ENCODE results near the gene ARHGEF40.

Gene ARHGEF40

DNA sequence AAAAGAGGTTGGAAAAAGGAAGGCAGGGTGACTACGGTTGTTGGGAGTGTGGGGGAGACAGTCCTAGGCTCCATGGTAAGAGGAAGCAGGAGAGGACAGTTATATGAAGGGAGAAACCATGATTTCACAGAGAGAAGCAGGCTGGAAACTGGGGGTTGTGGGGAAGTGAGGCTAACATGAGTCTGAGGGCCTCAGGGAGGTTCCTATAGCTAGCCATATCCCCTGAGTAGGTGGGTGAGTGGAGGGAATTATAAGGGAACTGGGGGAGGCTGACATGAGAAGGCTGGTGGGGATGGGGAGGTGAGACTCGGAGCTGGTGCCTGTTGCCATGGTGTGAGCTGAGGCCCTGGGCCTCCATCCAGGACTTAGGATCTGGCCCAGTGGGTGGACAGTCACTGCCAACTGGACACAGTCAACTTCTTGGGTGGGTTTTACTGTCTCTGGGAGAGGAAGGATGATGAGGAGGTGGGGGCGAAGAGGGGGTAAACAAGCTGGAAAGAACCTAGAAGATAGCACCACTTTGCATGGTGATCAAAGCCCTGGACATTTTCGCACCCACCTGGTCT is 36.9 kb upstream of the ARHGEF40 start:
- H3K4me3 ChIP-seq (ENCODE audit: low read depth, low read length): no peak overlapping the region
- TF ChIP-seq, protein P1, sequence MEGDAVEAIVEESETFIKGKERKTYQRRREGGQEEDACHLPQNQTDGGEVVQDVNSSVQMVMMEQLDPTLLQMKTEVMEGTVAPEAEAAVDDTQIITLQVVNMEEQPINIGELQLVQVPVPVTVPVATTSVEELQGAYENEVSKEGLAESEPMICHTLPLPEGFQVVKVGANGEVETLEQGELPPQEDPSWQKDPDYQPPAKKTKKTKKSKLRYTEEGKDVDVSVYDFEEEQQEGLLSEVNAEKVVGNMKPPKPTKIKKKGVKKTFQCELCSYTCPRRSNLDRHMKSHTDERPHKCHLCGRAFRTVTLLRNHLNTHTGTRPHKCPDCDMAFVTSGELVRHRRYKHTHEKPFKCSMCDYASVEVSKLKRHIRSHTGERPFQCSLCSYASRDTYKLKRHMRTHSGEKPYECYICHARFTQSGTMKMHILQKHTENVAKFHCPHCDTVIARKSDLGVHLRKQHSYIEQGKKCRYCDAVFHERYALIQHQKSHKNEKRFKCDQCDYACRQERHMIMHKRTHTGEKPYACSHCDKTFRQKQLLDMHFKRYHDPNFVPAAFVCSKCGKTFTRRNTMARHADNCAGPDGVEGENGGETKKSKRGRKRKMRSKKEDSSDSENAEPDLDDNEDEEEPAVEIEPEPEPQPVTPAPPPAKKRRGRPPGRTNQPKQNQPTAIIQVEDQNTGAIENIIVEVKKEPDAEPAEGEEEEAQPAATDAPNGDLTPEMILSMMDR (IDR thresholded peaks at IDR 0.05; ENCODE audit: low read depth, low read length): no peak

DNA sequence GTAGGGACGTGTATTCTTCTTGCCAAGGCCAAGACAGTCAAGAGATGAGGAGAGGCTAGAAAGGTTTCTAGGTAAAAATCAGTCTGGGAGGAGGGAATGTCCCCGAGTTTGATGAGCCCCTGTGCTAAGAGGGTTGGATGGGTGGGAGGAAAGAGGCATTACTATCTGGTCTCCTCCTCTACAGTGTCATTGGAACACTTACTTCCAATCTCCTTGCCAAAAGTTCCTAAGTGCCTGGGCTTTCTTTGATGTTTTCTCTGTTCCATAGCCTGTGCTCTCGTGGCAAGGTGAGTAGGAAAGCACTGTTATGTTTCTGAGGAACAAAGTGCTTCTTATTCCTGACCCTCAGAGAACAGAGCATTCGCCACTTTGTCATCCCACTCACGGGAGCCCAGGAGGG is 35.4 kb upstream of the ARHGEF40 start, which contains the start of gene RNASE13:
Gene RNASE13 (minus strand): TSS at position 101 of the 400 bp plus-strand sequence. CDS start 519 bp downstream, outside the sequence.
- TF ChIP-seq, protein P1 (IDR thresholded peaks at IDR 0.05; ENCODE audit: low read depth, low read length): no peak
- no peak within 1 kb of the TSS for H3K4me3 ChIP-seq (ENCODE audit: low read depth, low read length)

DNA sequence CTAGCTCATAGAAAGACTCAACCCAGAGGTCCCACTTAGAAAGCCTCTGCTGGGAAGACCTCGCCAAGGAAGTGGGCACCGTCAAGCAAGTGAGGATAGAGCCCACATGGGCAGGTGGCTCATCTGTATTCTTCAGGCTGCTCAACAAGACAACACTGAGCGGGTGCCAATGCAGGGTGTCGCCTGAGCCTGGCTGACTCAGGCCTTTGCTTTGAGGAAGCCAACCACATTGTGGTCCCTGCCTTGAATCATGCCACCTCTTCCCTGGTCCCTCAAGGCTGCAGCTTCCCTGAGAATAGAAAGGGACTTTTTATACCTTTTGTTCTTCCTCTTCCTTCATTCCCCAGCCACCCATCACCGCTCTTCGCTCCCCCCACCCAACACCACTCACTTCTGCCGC is 33.4 kb upstream of the ARHGEF40 start:
- TF ChIP-seq, protein P1 (IDR thresholded peaks at IDR 0.05; ENCODE audit: low read depth, low read length): no peak
- H3K4me3 ChIP-seq (ENCODE audit: low read depth, low read length): no peak overlapping the region

DNA sequence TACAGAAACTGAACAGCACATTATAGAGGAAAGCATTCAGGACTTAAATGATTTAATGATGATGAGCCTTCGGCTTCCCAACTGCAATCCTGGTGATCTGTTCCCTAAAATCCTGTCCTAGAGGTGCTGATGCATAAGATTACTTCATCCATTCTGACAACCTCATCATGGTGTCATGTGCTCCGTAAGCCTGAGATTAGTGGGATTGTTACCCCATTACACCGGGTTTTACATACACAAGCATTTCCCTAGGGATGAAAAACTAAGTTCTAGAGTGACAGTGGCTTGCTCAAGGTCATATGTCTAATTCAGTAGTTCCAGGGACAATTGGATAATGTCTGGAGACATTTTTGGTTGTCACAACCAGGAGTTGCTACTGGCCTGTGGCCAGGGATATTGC is 32.9 kb upstream of the ARHGEF40 start:
- H3K4me3 ChIP-seq (ENCODE audit: low read depth, low read length): no peak overlapping the region
- TF ChIP-seq, protein P1 (IDR thresholded peaks at IDR 0.05; ENCODE audit: low read depth, low read length): no peak

DNA sequence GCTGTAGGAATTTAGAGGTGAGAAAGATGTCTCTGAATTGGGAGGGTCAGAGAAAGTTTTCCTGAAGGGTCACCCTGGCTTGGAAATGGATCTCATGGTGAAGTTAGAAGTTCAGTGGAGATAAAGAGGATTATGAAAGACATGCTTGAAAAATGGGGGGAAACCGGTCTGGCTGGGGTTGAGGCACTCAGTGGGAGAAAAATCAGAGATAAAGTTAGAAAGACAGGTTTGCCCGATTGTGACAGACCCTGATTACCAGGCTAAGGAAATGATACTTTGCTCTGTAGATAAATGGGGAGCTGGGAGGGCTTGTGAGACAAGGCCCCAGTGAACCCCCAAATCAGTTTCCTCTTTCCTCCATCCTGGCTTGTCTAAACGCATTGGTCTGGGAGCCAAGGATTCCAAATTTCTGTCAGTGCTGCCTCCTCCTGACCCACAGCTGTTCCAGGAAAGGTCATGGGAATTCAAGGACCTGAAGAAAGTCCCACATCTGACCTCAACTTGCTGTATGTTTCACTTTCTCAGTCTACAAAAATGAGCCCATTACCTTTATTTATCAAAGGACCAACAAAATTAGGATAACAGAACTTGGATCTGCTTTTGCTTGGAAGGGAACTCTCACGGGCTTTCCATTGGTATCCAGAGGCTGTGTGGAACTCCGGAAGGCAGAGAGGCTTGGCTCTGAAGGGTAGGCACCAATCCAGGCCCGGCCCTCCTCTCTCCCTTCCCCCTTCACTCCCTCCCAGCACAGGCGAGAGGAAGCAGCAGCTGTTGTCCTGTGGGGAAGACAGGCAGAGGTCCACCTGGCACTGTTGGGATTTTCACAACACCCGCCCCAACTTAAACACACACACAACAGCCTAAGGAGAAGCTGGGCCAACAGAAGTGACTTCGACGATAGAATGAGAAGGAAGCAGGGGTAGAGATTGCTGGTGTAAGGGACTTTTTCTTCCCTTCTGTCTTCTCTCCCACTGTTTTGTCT is 31.4 kb upstream of the ARHGEF40 start:
- TF ChIP-seq, protein P1 (IDR thresholded peaks at IDR 0.05; ENCODE audit: low read depth, low read length): no peak
- no peak overlapping the region for H3K4me3 ChIP-seq (ENCODE audit: low read depth, low read length)

DNA sequence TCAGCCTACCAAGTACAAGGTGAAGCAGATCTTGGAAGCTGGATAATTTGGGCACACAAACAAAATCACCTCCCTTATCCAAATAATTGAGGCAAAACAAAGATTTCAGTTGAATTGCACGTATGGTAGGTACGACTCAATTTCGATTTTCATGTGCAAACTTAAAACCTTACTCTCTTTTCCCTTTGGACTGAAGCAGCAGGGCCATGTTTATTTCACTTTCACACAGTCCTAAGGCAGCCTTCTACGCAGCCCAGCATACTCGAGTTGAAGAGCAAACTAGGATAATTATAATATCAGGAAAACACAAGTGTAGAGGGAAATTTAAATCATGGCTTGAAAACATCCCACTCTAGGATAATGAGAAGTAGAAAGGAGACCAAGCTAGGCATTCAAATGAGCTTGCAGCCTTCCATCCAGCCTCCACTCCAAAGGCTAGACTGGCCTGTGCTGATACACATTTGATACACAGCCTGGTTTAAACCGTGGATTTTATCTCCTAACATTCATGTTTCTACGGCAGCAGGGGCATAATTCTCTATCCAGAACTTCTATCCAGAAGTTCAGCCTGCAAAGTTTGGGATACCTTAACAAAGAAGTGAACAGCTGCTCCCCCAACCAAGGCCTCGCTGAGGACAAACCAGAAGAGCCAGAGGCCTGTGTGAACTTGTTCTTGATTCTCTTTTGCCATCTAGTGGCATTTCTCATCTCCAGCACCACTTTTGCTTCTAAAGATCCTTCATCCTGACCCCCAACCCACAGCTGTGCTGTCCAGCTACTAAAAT is 30.3 kb upstream of the ARHGEF40 start:
- TF ChIP-seq, protein P1 (IDR thresholded peaks at IDR 0.05; ENCODE audit: low read depth, low read length): peak; percentile 34
- no peak overlapping the region for H3K4me3 ChIP-seq (ENCODE audit: low read depth, low read length)
